Adrenal gland (tissue), 12 donors: ENCODE results near the gene GUK1. TPM values are rescaled to one million over a fixed set of nuclear protein-coding genes. Genes with fewer than 3 reads are reported as not detected.

Experiments
- DNase-seq, 7 donors: peaks; one replicate each; pipeline ENCODE4 v3.0.0-alpha.2; 2019 to 2020
- H3K27ac ChIP-seq, 5 donors: fragments of 200-600 bp; sonication (generic) in 4 of 5; 1 replicate in 3 of 5; 2 replicates in 2 of 5; pipeline versions ENCODE4 v1.5.1 to v1.8.0; 2016 to 2020; ENCODE audit warnings: mild to moderate bottlenecking in 1 of 5
- H3K27me3 ChIP-seq: fragments of 200-600 bp; 2 replicates; pipeline ENCODE4 v1.8.0; 2021
- H3K36me3 ChIP-seq, 2 donors: fragments of 200-600 bp; replicated peaks in 1 of 2; 1 replicate in 1 of 2; 2 replicates in 1 of 2; pipeline versions ENCODE4 v1.5.1 to v1.8.0; 2018 to 2022
- H3K4me1 ChIP-seq, 2 donors: fragments of 200-600 bp; replicated peaks in 1 of 2; 1 replicate in 1 of 2; 2 replicates in 1 of 2; pipeline versions ENCODE4 v1.5.1 to v1.8.0; 2018 to 2021
- H3K4me3 ChIP-seq, 4 donors: fragments of 200-600 bp; sonication (generic) in 3 of 4; one replicate each; pipeline ENCODE4 v1.5.1; 2016 to 2018
- H3K9me3 ChIP-seq, 3 donors: fragments of 200-600 bp; sonication (generic) in 1 of 3; replicated peaks in 1 of 3; 1 replicate in 2 of 3; 2 replicates in 1 of 3; pipeline versions ENCODE4 v1.5.1 to v1.8.0; 2016 to 2021
- POLR2A ChIP-seq, 2 donors: fragments of 450-650 bp; IDR thresholded peaks; one replicate each; pipeline ENCODE4 v1.6.1; 2017; ENCODE audit warnings: antibody characterized with exemption in 2 of 2, mild to moderate bottlenecking in 2 of 2, moderate library complexity in 1 of 2
- WGBS, 4 donors: extraction: QIAGEN DNeasy Blood & Tissue Kit in 2 of 4; methylation state at CpG; one replicate each; pipeline versions ENCODE4 v1.1.5 to v1.1.7; 2013 to 2017; 5-methylcytosine and 5-hydroxymethylcytosine counted together
- intact Hi-C, 2 donors: fragments of 100-400 bp; cut with DNase I; formaldehyde crosslinking; loops; one replicate each; pipeline versions ENCODE4 v1.14.1 to v1.15.0; 2022 to 2023
- polyA plus RNA-seq, 3 donors: library from polyadenylated mRNA; stranded (reverse); fragments of 200-250 nt in 2 of 3; fragments of 350-450 nt in 1 of 3; fragmentation: Illumina TruSeq in 1 of 3; extraction: RNeasy Lipid Tissue Mini Kit (QIAGEN cat#74804) in 1 of 3; gene quantifications; one replicate each; pipeline ENCODE4 v1.2.3, GENCODE V29; 2013 to 2014
- total RNA-seq, 9 donors: library from RNA; depleted of rRNA in 4 of 9; stranded (reverse); fragments of >200 nt in 4 of 9; fragments of 120-200 nt in 1 of 9; fragmentation: NEBNext Ultra II Directional in 1 of 9; extraction: Animal tissue kit (Norgen Biotek cat#: 25700) in 1 of 9; gene quantifications; one replicate each; pipeline versions ENCODE4 v1.1.0 to v1.2.4, GENCODE V29; 2013 to 2023
- TF ChIP-seq, protein P1 (sequence below), 6 experiments: fragments of 450-650 bp in 4 of 6; fragments of 200-600 bp in 2 of 6; sonication (generic) in 1 of 6; IDR thresholded peaks; 1 replicate in 5 of 6; 2 replicates in 1 of 6; pipeline versions ENCODE4 v1.5.1 to v1.8.0; 2016 to 2021; ENCODE audit warnings: antibody characterized with exemption in 6 of 6, mild to moderate bottlenecking in 2 of 6, moderate library complexity in 1 of 6
- donor health status: healthy with polysubstance abuse.
- donor health status: Bipolar disorder and iron deficiency.
- donor health status: DM: yes; HTN: yes; CAD: no.
- donor health status: DM: no; HTN: no; CAD: no.
- donor health status: DM: no; HTN: no; CAD: no.
- donor health status: DM: yes; HTN: yes; CAD: no.

Gene GUK1
- total and polyA plus RNA-seq, 12 donors: 42.3 to 427 (median 236) TPM

DNA sequence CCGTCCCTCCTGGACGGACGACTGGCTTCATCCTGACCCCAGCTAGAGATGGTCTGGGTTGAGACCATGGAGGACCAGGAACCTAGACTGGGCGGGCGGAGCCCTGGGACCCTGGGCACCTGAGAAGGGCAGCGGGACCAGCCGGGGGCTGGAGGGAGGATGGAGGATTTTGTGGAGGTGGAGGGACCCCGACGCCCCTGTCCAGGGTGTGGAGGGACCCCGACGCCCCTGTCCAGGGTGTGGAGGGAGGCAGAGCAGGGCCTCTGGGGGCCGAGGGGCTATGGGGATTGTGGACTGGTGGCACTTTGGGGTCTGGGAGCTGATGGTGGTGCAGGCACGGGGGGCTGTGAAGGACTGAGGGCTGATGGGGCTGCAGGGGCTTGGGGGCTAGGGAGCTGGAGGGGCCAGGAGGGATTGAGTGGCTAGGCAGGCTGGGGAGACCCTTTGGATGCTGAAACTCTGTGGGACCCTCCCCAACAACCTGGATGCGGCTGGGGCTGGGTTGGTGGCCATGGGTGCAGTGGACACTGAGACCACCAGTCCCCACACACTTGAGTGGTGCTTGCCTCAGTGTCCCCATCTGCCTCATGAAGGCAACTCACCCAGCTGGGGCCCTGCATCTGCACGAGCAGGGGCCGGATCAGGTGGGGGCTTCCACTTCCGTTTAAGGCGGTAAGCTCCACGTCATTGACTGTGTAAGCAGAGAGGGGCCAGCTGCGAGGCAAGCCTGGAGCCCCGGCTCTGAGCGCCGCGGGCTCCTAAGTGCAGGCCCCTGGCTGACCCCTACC, 17.1 kb downstream of the GUK1 start:
- peak in 1 of 7 donors; percentile 7 for DNase-seq
- Histone ChIP-seq H3K27me3 (peaks cover 7% of the 10 kb centered on the region), H3K4me1 (no peaks in the 10 kb centered on the region), H3K9me3 (no peaks in the 10 kb centered on the region), H3K36me3 (no peaks in the 10 kb centered on the region), H3K4me3 (no peak overlapping the region), H3K27ac (no peak overlapping the region)
- 69 to 76% (median 71%) methylated on average over 5 to 24 of the region's 24 CpGs for WGBS, 4 donors
- intact Hi-C loops: no loop called here
- TF ChIP-seq, protein P1, sequence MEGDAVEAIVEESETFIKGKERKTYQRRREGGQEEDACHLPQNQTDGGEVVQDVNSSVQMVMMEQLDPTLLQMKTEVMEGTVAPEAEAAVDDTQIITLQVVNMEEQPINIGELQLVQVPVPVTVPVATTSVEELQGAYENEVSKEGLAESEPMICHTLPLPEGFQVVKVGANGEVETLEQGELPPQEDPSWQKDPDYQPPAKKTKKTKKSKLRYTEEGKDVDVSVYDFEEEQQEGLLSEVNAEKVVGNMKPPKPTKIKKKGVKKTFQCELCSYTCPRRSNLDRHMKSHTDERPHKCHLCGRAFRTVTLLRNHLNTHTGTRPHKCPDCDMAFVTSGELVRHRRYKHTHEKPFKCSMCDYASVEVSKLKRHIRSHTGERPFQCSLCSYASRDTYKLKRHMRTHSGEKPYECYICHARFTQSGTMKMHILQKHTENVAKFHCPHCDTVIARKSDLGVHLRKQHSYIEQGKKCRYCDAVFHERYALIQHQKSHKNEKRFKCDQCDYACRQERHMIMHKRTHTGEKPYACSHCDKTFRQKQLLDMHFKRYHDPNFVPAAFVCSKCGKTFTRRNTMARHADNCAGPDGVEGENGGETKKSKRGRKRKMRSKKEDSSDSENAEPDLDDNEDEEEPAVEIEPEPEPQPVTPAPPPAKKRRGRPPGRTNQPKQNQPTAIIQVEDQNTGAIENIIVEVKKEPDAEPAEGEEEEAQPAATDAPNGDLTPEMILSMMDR (IDR thresholded peaks at IDR 0.05): no peak
- no peak for TF ChIP-seq POLR2A (IDR thresholded peaks at IDR 0.05)

DNA sequence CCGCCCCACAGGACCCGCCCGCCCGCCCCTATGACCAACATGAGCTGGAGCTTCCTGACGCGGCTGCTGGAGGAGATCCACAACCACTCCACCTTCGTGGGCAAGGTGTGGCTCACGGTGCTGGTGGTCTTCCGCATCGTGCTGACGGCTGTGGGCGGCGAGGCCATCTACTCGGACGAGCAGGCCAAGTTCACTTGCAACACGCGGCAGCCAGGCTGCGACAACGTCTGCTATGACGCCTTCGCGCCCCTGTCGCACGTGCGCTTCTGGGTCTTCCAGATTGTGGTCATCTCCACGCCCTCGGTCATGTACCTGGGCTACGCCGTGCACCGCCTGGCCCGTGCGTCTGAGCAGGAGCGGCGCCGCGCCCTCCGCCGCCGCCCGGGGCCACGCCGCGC, 17.6 kb downstream of the GUK1 start:
- 59 to 70% (median 59%) methylated on average over 11 to 43 of the region's 43 CpGs; no CpG with 5 or more reads in 1 of the 4 donors for WGBS, 4 donors
- Histone ChIP-seq H3K27me3 (peaks cover 7% of the 10 kb centered on the region), H3K36me3 (no peaks in the 10 kb centered on the region), H3K27ac (no peak overlapping the region), H3K4me1 (no peaks in the 10 kb centered on the region), H3K4me3 (no peak overlapping the region), H3K9me3 (no peaks in the 10 kb centered on the region)
- no peak for TF ChIP-seq POLR2A (IDR thresholded peaks at IDR 0.05)
- TF ChIP-seq, protein P1 (IDR thresholded peaks at IDR 0.05): no peak
- DNase-seq: peak in 1 of 7 donors; percentile 11
- intact Hi-C loops: no loop called here

DNA sequence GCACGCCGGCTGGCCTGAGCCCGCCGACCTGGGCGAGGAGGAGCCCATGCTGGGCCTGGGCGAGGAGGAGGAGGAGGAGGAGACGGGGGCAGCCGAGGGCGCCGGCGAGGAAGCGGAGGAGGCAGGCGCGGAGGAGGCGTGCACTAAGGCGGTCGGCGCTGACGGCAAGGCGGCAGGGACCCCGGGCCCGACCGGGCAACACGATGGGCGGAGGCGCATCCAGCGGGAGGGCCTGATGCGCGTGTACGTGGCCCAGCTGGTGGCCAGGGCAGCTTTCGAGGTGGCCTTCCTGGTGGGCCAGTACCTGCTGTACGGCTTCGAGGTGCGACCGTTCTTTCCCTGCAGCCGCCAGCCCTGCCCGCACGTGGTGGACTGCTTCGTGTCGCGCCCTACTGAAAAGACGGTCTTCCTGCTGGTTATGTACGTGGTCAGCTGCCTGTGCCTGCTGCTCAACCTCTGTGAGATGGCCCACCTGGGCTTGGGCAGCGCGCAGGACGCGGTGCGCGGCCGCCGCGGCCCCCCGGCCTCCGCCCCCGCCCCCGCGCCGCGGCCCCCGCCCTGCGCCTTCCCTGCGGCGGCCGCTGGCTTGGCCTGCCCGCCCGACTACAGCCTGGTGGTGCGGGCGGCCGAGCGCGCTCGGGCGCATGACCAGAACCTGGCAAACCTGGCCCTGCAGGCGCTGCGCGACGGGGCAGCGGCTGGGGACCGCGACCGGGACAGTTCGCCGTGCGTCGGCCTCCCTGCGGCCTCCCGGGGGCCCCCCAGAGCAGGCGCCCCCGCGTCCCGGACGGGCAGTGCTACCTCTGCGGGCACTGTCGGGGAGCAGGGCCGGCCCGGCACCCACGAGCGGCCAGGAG, 18.3 kb downstream of the GUK1 start:
- no peaks in the 10 kb centered on the region for H3K4me1 ChIP-seq
- H3K4me3 ChIP-seq: no peak overlapping the region
- H3K9me3 ChIP-seq: no peaks in the 10 kb centered on the region
- 27 to 65% (median 39%) methylated on average over 37 to 98 of the region's 98 CpGs for WGBS, 4 donors
- intact Hi-C loops: no loop called here
- peak in 1 of 7 donors; percentile 8 for DNase-seq
- no peak overlapping the region for H3K27ac ChIP-seq
- no peak for TF ChIP-seq POLR2A (IDR thresholded peaks at IDR 0.05)
- TF ChIP-seq, protein P1 (IDR thresholded peaks at IDR 0.05): no peak
- H3K36me3 ChIP-seq: no peaks in the 10 kb centered on the region
- H3K27me3 ChIP-seq: peaks cover 7% of the 10 kb centered on the region

DNA sequence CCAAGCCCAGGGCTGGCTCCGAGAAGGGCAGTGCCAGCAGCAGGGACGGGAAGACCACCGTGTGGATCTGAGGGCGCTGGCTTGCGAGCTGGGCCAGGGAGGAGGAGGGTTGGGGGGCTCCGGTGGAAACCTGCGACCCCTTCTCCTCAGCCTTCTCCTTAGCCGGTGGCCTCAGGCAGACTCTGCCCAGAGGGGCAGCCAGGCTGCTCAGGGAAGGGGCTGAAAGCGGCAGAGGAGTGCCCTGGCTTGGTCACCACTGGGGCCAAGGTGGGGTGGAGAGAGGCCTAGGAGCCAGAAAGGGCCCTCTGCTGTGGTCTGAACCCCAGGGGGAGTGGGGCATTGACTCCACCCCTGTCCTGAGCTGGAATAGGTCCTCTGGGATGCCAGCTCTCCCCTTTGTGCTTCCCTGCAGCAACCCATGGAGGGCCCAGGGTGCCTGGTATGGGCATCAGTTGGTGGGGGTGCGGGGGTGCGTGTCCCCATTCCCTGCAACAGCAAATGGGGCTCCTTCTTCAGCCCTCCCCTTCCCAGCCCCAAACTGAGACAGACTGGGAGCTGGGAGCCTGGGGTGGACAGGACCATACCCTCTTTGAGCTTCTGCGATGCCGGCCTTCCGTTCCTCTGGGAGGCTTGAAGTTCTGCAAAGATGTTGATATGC, 19.1 kb downstream of the GUK1 start:
- TF ChIP-seq POLR2A (IDR thresholded peaks at IDR 0.05): no peak
- TF ChIP-seq, protein P1 (IDR thresholded peaks at IDR 0.05): no peak
- Histone ChIP-seq H3K27me3 (peaks cover 7% of the 10 kb centered on the region), H3K27ac (no peak overlapping the region), H3K36me3 (no peaks in the 10 kb centered on the region), H3K9me3 (no peaks in the 10 kb centered on the region), H3K4me1 (no peaks in the 10 kb centered on the region), H3K4me3 (no peak overlapping the region)
- intact Hi-C loops: no loop called here
- 73 to 81% (median 74%) methylated on average over 9 to 14 of the region's 14 CpGs for WGBS, 4 donors
- peak in 1 of 7 donors; percentile 8 for DNase-seq
